Measurements from ENCODE around the gene RIMKLA. TPM values are rescaled to one million over a fixed set of nuclear protein-coding genes. Genes with fewer than 3 reads are reported as not detected.

RIMKLA gene
- total and polyA plus RNA-seq, 2 of the 13 experiments (the other 11 are each of a cell fraction or from before 2014, with no cell fraction given) = 2.5 to 3.8 TPM

GRCh38 chr1:42380586-42381279, at the start of gene RIMKLA (continued):
- TF ChIP-seq ATF3 (CRISPR knock-in tag; IDR thresholded peaks at IDR 0.05) (0 out of 2 replicates have a peak, but pooled peaks have one; percentile 13), MEF2D (CRISPR knock-in tag; IDR thresholded peaks at IDR 0.05) (no peak), HOMEZ (CRISPR knock-in tag; IDR thresholded peaks at IDR 0.05; ENCODE audit: low read depth) (no peak), ZNF484 (CRISPR knock-in tag; IDR thresholded peaks at IDR 0.05; ENCODE audit: borderline replicate concordance, low read depth) (no peak), NFKBIZ (CRISPR knock-in tag; IDR thresholded peaks at IDR 0.05) (no peak), ZNF776 (CRISPR knock-in tag; IDR thresholded peaks at IDR 0.05) (no peak), RFXAP (CRISPR knock-in tag; IDR thresholded peaks at IDR 0.05; ENCODE audit: borderline replicate concordance) (no peak), HNF1A (IDR thresholded peaks at IDR 0.05; ENCODE audit: low read depth) (no peak), HNF1A (CRISPR knock-in tag; IDR thresholded peaks at IDR 0.05; ENCODE audit: borderline replicate concordance) (no peak), PHF5A (CRISPR knock-in tag; IDR thresholded peaks at IDR 0.05; ENCODE audit: low read depth, unreplicated experiment) (no peak), ZFP41 (CRISPR knock-in tag; IDR thresholded peaks at IDR 0.05; ENCODE audit: borderline replicate concordance) (no peak), CEBPZ (IDR thresholded peaks at IDR 0.05; ENCODE audit: low read length) (no peak), HNF4A (CRISPR knock-in tag; IDR thresholded peaks at IDR 0.05) (no peak), NR2F1 (CRISPR knock-in tag; IDR thresholded peaks at IDR 0.05) (no peak), ZNF276 (CRISPR knock-in tag; IDR thresholded peaks at IDR 0.05; ENCODE audit: low read depth) (no peak), ZNF253 (CRISPR knock-in tag; IDR thresholded peaks at IDR 0.05; ENCODE audit: borderline replicate concordance) (no peak), HDAC2 (CRISPR knock-in tag; IDR thresholded peaks at IDR 0.05) (0 out of 2 replicates have a peak, but pooled peaks have one; percentile 28), BRD4 (CRISPR knock-in tag; IDR thresholded peaks at IDR 0.05) (peak; percentile 58; the same call in 1 of the 2 replicates)

Data from HepG2 (cell line).